ENCODE measurements around the gene RIMS4. TPM values are rescaled to one million over a fixed set of nuclear protein-coding genes. Genes with fewer than 3 reads are reported as not detected.

RIMS4 gene
- total RNA-seq = 4.1 and 6.1 TPM in 2 replicates
- long read RNA-seq = 0 reads

GRCh38 chr20:44810391-44811149 is at the start of gene RIMS4:
Gene RIMS4 (minus strand): TSS chr20:44810546. CDS start chr20:44810271, 275 bp downstream.
- DNase-seq (ENCODE audit: low read depth, low spot score) = peak; percentile 20
- no peaks in the 10 kb centered on the region for H3K9me3 Mint-ChIP-seq
- no peak within 1 kb of the TSS for H3K27ac Mint-ChIP-seq (ENCODE audit: unreplicated experiment)
- peaks cover 16% of the 10 kb centered on the region for H3K4me1 Mint-ChIP-seq
- H3K36me3 Mint-ChIP-seq (ENCODE audit: low read depth) = no peaks in the 10 kb centered on the region
- TF ChIP-seq, protein P1, sequence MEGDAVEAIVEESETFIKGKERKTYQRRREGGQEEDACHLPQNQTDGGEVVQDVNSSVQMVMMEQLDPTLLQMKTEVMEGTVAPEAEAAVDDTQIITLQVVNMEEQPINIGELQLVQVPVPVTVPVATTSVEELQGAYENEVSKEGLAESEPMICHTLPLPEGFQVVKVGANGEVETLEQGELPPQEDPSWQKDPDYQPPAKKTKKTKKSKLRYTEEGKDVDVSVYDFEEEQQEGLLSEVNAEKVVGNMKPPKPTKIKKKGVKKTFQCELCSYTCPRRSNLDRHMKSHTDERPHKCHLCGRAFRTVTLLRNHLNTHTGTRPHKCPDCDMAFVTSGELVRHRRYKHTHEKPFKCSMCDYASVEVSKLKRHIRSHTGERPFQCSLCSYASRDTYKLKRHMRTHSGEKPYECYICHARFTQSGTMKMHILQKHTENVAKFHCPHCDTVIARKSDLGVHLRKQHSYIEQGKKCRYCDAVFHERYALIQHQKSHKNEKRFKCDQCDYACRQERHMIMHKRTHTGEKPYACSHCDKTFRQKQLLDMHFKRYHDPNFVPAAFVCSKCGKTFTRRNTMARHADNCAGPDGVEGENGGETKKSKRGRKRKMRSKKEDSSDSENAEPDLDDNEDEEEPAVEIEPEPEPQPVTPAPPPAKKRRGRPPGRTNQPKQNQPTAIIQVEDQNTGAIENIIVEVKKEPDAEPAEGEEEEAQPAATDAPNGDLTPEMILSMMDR (conservative IDR thresholded peaks at IDR 0.05) = no peak
- H3K4me3 Mint-ChIP-seq = peak within 1 kb of the TSS; percentile 78
- H3K27me3 Mint-ChIP-seq (ENCODE audit: low read depth) = peaks cover 72% of the 10 kb centered on the region

- Mint-ChIP-seq H3K27ac (ENCODE audit: unreplicated experiment) (no peak overlapping the region), H3K4me3 (no peak overlapping the region), H3K4me1 (peaks cover 9% of the 10 kb centered on the region), H3K9me3 (peaks cover 5% of the 10 kb centered on the region), H3K36me3 (ENCODE audit: low read depth) (no peaks in the 10 kb centered on the region), H3K27me3 (ENCODE audit: low read depth) (no peaks in the 10 kb centered on the region)
- TF ChIP-seq, protein P1 (conservative IDR thresholded peaks at IDR 0.05) = no peak
- DNase-seq (ENCODE audit: low read depth, low spot score) = no peak
Measured at GRCh38 chr20:44858606-44859360, 48.4 kb upstream of the RIMS4 start.

DNA sequence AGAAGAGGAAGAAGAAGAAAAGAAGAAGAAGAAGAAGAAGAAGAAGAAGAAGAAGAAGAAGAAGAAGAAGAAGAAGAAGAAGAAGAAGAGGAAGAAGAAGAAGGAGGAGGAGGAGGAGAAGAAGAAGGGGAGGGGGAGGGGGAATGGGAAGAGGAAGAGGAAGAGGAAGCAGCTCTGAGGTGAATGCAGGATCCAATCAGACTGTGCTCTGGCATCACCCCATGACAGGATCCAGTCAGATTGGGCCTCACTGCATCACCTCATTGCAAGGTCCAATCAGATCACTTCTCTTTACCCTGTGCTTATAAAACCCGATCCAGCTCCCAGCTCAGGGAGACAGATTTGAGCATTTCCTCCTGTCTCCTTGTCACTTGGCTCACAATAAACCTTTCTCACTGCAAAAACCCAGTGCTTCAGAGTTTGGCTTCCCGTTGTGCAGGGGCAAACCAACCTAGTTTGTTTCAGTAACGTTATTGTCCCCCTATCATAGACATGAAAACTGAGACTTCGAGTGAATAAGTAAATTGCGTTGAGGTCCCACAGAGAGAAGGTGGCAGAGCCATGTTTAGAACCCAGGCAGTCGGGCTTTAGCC is 46.6 kb upstream of the RIMS4 start:
- no peak overlapping the region for H3K27ac Mint-ChIP-seq (ENCODE audit: unreplicated experiment)
- no peaks in the 10 kb centered on the region for H3K4me1 Mint-ChIP-seq
- TF ChIP-seq, protein P1 (conservative IDR thresholded peaks at IDR 0.05) = no peak
- DNase-seq (ENCODE audit: low read depth, low spot score) = no peak
- H3K4me3 Mint-ChIP-seq = no peak overlapping the region
- no peaks in the 10 kb centered on the region for H3K36me3 Mint-ChIP-seq (ENCODE audit: low read depth)
- H3K27me3 Mint-ChIP-seq (ENCODE audit: low read depth) = no peaks in the 10 kb centered on the region
- H3K9me3 Mint-ChIP-seq = peaks cover 5% of the 10 kb centered on the region

GRCh38 chr20:44856442-44856841 is 46.1 kb upstream of the RIMS4 start:
- no peak overlapping the region for H3K27ac Mint-ChIP-seq (ENCODE audit: unreplicated experiment)
- no peak overlapping the region for H3K4me3 Mint-ChIP-seq
- no peak for DNase-seq (ENCODE audit: low read depth, low spot score)
- H3K9me3 Mint-ChIP-seq = peaks cover 5% of the 10 kb centered on the region
- TF ChIP-seq, protein P1 (conservative IDR thresholded peaks at IDR 0.05) = no peak
- H3K36me3 Mint-ChIP-seq (ENCODE audit: low read depth) = no peaks in the 10 kb centered on the region
- H3K4me1 Mint-ChIP-seq = no peaks in the 10 kb centered on the region
- H3K27me3 Mint-ChIP-seq (ENCODE audit: low read depth) = no peaks in the 10 kb centered on the region

DNA sequence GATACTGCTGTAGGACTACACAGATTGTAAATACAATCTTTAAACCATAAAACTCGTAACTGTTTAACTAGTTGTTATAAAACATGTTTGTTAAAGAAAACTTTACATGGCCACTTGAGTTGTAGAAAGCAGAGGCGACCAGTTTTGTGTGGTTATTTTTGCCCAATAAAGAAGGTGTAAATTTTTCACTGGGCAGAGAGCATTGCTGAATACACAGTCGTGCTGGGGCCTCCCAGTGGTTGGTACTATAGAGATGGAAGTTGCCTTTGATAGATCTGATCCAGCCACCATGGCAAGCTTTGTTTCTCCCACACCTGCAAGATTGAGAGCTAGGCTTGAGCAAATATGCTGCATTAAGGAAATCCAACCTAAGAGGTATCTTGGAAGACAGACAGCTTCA is 41.2 kb upstream of the RIMS4 start:
- Mint-ChIP-seq H3K27ac (ENCODE audit: unreplicated experiment) (no peak overlapping the region), H3K36me3 (ENCODE audit: low read depth) (no peaks in the 10 kb centered on the region), H3K9me3 (peaks cover 5% of the 10 kb centered on the region), H3K27me3 (ENCODE audit: low read depth) (no peaks in the 10 kb centered on the region), H3K4me3 (no peak overlapping the region), H3K4me1 (no peaks in the 10 kb centered on the region)
- TF ChIP-seq, protein P1 (conservative IDR thresholded peaks at IDR 0.05) = no peak
- no peak for DNase-seq (ENCODE audit: low read depth, low spot score)

Measured in neural crest cell (in vitro differentiated cells).